ENCODE results near the gene EFEMP1.

The EFEMP1 gene

GRCh38 chr2:55898386-55899040, 25.1 kb downstream of the EFEMP1 start:
- no peak for DNase-seq (ENCODE audit: low read depth in 2 of 2)

- no peak for DNase-seq (ENCODE audit: low read depth in 2 of 2)
These were observed 26.9 kb downstream of the EFEMP1 start for GRCh38 chr2:55896633-55897032.

- DNase-seq (ENCODE audit: low read depth in 2 of 2) = no peak
These were observed 28.9 kb downstream of the EFEMP1 start for GRCh38 chr2:55894720-55895119.

- DNase-seq (ENCODE audit: low read depth in 2 of 2) = no peak
These were observed 31.9 kb downstream of the EFEMP1 start for GRCh38 chr2:55891671-55892094.

- no peak for DNase-seq (ENCODE audit: low read depth in 2 of 2)
These were observed 34.6 kb downstream of the EFEMP1 start for GRCh38 chr2:55888936-55889335.

- DNase-seq (ENCODE audit: low read depth in 2 of 2) = no peak
These were observed 35.5 kb downstream of the EFEMP1 start for GRCh38 chr2:55887901-55888624.

- DNase-seq (ENCODE audit: low read depth in 2 of 2) = no peak
These were observed 36.2 kb downstream of the EFEMP1 start for GRCh38 chr2:55887351-55887750.

- no peak for DNase-seq (ENCODE audit: low read depth in 2 of 2)
These were observed 37.7 kb downstream of the EFEMP1 start for GRCh38 chr2:55885944-55886281.

- no peak for DNase-seq (ENCODE audit: low read depth in 2 of 2)
These were observed 38.2 kb downstream of the EFEMP1 start for GRCh38 chr2:55885127-55885943.

- DNase-seq (ENCODE audit: low read depth in 2 of 2) = no peak
These were observed 39.8 kb downstream of the EFEMP1 start for GRCh38 chr2:55883829-55884228.

GRCh38 chr2:55883357-55883756, 40.2 kb downstream of the EFEMP1 start:
- DNase-seq (ENCODE audit: low read depth in 2 of 2) = no peak

GRCh38 chr2:55882954-55883353, 40.6 kb downstream of the EFEMP1 start:
- DNase-seq (ENCODE audit: low read depth in 2 of 2) = no peak

- DNase-seq (ENCODE audit: low read depth in 2 of 2) = no peak
These were observed 43.0 kb downstream of the EFEMP1 start for GRCh38 chr2:55880416-55881143.

GRCh38 chr2:55879976-55880375, 43.6 kb downstream of the EFEMP1 start:
- DNase-seq (ENCODE audit: low read depth in 2 of 2) = no peak

GRCh38 chr2:55877087-55877436, 46.5 kb downstream of the EFEMP1 start:
- no peak for DNase-seq (ENCODE audit: low read depth in 2 of 2)

GRCh38 chr2:55876429-55877086, 47.0 kb downstream of the EFEMP1 start:
- no peak for DNase-seq (ENCODE audit: low read depth in 2 of 2)

- DNase-seq (ENCODE audit: low read depth in 2 of 2) = no peak
These were observed 48.0 kb downstream of the EFEMP1 start for GRCh38 chr2:55875434-55876135.

- DNase-seq (ENCODE audit: low read depth in 2 of 2) = no peak
These were observed 49.2 kb downstream of the EFEMP1 start for GRCh38 chr2:55874338-55874737.

- DNase-seq (ENCODE audit: low read depth in 2 of 2) = no peak
These were observed 51.9 kb downstream of the EFEMP1 start for GRCh38 chr2:55871637-55872036.

GRCh38 chr2:55869637-55870325, 53.8 kb downstream of the EFEMP1 start:
- DNase-seq (ENCODE audit: low read depth in 2 of 2) = no peak
